B cell (primary cell): ENCODE measurements around the gene RUSF1. TPM values are rescaled to one million over a fixed set of nuclear protein-coding genes. Genes with fewer than 3 reads are reported as not detected.
"Not testable (repeated sequence)": the region's sequence is repeated elsewhere in the genome, so short reads cannot be mapped to it uniquely, and the experiment has no call there.

Experiments
- ATAC-seq: fragments of 200-7000 bp; cut with Tn5 transposase; one replicate; pipeline ENCODE4 v1.10.0; 2021; ENCODE audit warnings: low read depth, mild to moderate bottlenecking, moderate number of reproducible peaks, moderate library complexity
- CTCF ChIA-PET: fragments of 350-600 bp; sonication (Branson Sonifier 250); formaldehyde crosslinking; loops from one replicate; lab custom pipeline; 2021; ENCODE audit warnings: antibody characterized with exemption, inconsistent platforms; lab: Charles Lee
- POLR2A ChIA-PET: fragments of 350-600 bp; sonication (Branson Sonifier 250); formaldehyde crosslinking; loops from one replicate; lab custom pipeline; 2021; ENCODE audit warnings: antibody characterized with exemption; lab: Charles Lee
- DNase-seq: peaks from one replicate; pipeline ENCODE4 v3.0.0; 2013
- H2AFZ ChIP-seq: 2 replicates; pipeline ENCODE4 v1.6.1; 2012; ENCODE audit warnings: mild to moderate bottlenecking, low read depth, low read length; ENCODE audit not compliant: insufficient read depth, poor library complexity, severe bottlenecking
- H3K27ac ChIP-seq, 2 donors: 1 replicate in 1 of 2; 2 replicates in 1 of 2; pipeline ENCODE4 v1.5.1; 2012 to 2013; ENCODE audit warnings: low read length in 2 of 2, mild to moderate bottlenecking in 2 of 2, moderate library complexity in 1 of 2
- H3K27me3 ChIP-seq, 4 experiments: fragments of 200-600 bp in 1 of 4; sonication (generic) in 1 of 4; replicated peaks in 1 of 4; 1 replicate in 2 of 4; 2 replicates in 2 of 4; pipeline versions ENCODE4 v1.6.1 to v1.7.0; 2013 to 2016; ENCODE audit warnings: low read length in 3 of 4, mild to moderate bottlenecking in 2 of 4, mixed read lengths in 1 of 4, moderate library complexity in 1 of 4; ENCODE audit not compliant: insufficient read depth in 4 of 4, control insufficient read depth in 3 of 4; ENCODE audit errors: control extremely low read depth in 1 of 4
- H3K36me3 ChIP-seq, 2 experiments: replicated peaks in 1 of 2; 1 replicate in 1 of 2; 2 replicates in 1 of 2; pipeline versions ENCODE4 v1.6.1 to v1.7.1; 2013; ENCODE audit warnings: low read length in 1 of 2; ENCODE audit not compliant: insufficient read depth in 2 of 2, control insufficient read depth in 1 of 2; ENCODE audit errors: control extremely low read depth in 1 of 2, extremely low read depth in 1 of 2
- H3K4me1 ChIP-seq, 2 donors: fragments of 200-600 bp in 1 of 2; sonication (generic) in 1 of 2; 1 replicate in 1 of 2; 2 replicates in 1 of 2; pipeline versions ENCODE4 v1.5.1 to v1.6.1; 2013 to 2017; ENCODE audit warnings: low read length in 2 of 2; ENCODE audit not compliant: control insufficient read depth in 2 of 2, insufficient read depth in 2 of 2
- H3K4me2 ChIP-seq: replicated peaks from 2 replicates; pipeline ENCODE3; 2012; ENCODE audit warnings: mild to moderate bottlenecking, low read depth, low read length; ENCODE audit not compliant: poor library complexity, severe bottlenecking
- H3K4me3 ChIP-seq, 5 experiments: fragments of 200-600 bp in 1 of 5; sonication (generic) in 1 of 5; 1 replicate in 3 of 5; 2 replicates in 2 of 5; pipeline versions ENCODE4 v1.5.1 to v1.7.0; 2011 to 2016; ENCODE audit warnings: low read length in 4 of 5, mild to moderate bottlenecking in 4 of 5, low read depth in 2 of 5, control low read depth in 1 of 5, moderate library complexity in 1 of 5; ENCODE audit not compliant: insufficient read depth in 1 of 5; ENCODE audit errors: control extremely low read depth in 1 of 5, extremely low read depth in 1 of 5
- H3K79me2 ChIP-seq: fragments of 200-600 bp; sonication (generic); one replicate; pipeline ENCODE4 v1.6.0; 2016; ENCODE audit warnings: low read length; ENCODE audit not compliant: control insufficient read depth, insufficient read depth
- H3K9ac ChIP-seq: fragments of 200-600 bp; sonication (generic); 2 replicates; pipeline ENCODE4 v1.6.1; 2017; ENCODE audit warnings: mild to moderate bottlenecking, low read length, moderate library complexity
- H3K9me3 ChIP-seq, 3 donors: one replicate each; pipeline versions ENCODE4 v1.6.1 to v1.7.1; 2013; ENCODE audit warnings: low read length in 2 of 3; ENCODE audit not compliant: control insufficient read depth in 2 of 3, insufficient read depth in 1 of 3; ENCODE audit errors: control extremely low read depth in 1 of 3
- H4K20me1 ChIP-seq: 2 replicates; pipeline ENCODE4 v1.6.0; 2012; ENCODE audit warnings: mild to moderate bottlenecking, low read length; ENCODE audit not compliant: insufficient read depth, control insufficient read depth, poor library complexity, severe bottlenecking
- H3K27ac Mint-ChIP-seq: one replicate; pipeline ENCODE4 v1.8.0; 2021; ENCODE audit warnings: mixed read lengths
- H3K27me3 Mint-ChIP-seq: one replicate; pipeline ENCODE4 v1.8.0; 2021; ENCODE audit warnings: mixed read lengths
- H3K4me1 Mint-ChIP-seq: one replicate; pipeline ENCODE4 v1.8.0; 2021; ENCODE audit warnings: mixed read lengths
- H3K4me3 Mint-ChIP-seq: one replicate; pipeline ENCODE4 v1.8.0; 2021; ENCODE audit warnings: mixed read lengths
- H3K9me3 Mint-ChIP-seq: one replicate; pipeline ENCODE4 v1.8.0; 2022; ENCODE audit warnings: mixed read lengths; ENCODE audit not compliant: insufficient read depth
- EZH2 ChIP-seq: IDR thresholded peaks from 2 replicates; pipeline ENCODE4 v1.6.1; 2012; ENCODE audit warnings: borderline replicate concordance, low read depth, mild to moderate bottlenecking, moderate library complexity, low read length; ENCODE audit not compliant: insufficient read depth, poor library complexity, severe bottlenecking
- WGBS: methylation state at CpG from one replicate; pipeline ENCODE4 v1.1.5; 2013; ENCODE audit warnings: missing lambda C conversion rate; ENCODE audit not compliant: insufficient coverage; 5-methylcytosine and 5-hydroxymethylcytosine counted together
- intact Hi-C: fragments of 100-400 bp; cut with micrococcal nuclease; formaldehyde crosslinking; loops from one replicate; pipeline ENCODE4 v1.10.0; 2022
- polyA plus RNA-seq: library from polyadenylated mRNA; depleted of rRNA; stranded (reverse); fragments of >200 nt; gene quantifications from 2 replicates; pipeline ENCODE4 v1.2.3, GENCODE V29; 2012
- total RNA-seq, 2 donors: library from RNA; stranded (reverse); fragments of 120-200 nt in 1 of 2; gene quantifications; 1 replicate in 1 of 2; 2 replicates in 1 of 2; pipeline versions ENCODE4 v1.2.3 to v1.2.4, GENCODE V29; 2013 to 2022
- TF ChIP-seq, protein P1 (sequence below): fragments of 200-600 bp; IDR thresholded peaks from one replicate; pipeline ENCODE4 v1.8.0; 2022; ENCODE audit warnings: antibody characterized with exemption, mild to moderate bottlenecking

Gene RUSF1
- total and polyA plus RNA-seq, 2 donors (not counting 1 experiment from before 2014, with no cell fraction given), result 103 to 132 TPM

DNA sequence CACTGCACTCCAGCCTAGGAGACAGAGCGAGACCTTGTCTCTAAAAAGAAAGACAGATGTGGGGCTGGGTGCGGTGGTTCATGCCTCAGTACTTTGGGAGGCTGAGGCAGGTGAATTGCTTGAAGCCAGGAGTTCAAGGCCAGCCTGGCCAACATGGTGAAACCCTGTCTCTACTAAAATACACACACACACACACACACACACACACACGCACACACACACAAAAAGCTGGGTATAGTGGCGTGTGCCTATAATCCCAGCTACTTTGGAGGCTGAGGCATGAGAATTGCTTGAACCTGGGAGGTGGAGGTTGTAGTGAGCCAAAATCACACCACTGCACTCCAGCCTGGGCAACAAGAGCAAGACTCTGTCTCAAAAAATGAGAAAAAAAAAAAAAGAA, 24.1 kb downstream of the RUSF1 start:
- intact Hi-C loops, H3K36me3 ChIP-seq, H3K9me3 ChIP-seq, H3K9me3 Mint-ChIP-seq, H4K20me1 ChIP-seq, H3K4me3 ChIP-seq, H3K4me1 Mint-ChIP-seq, H3K4me3 Mint-ChIP-seq, H3K27ac ChIP-seq, H3K4me2 ChIP-seq, CTCF ChIA-PET, H3K9ac ChIP-seq, POLR2A ChIA-PET, H3K27ac Mint-ChIP-seq, H2AFZ ChIP-seq, ATAC-seq, DNase-seq, H3K79me2 ChIP-seq: not testable (repeated sequence)
- WGBS, result 88% methylated on average over 1 of the region's 4 CpGs
- H3K27me3 Mint-ChIP-seq, result peaks cover 19% of the 10 kb centered on the region
- H3K4me1 ChIP-seq, result peaks cover 10 to 16% of the 10 kb centered on the region in 2 donors
- H3K27me3 ChIP-seq, result peaks cover 0 to 18% (median 4%) of the 10 kb centered on the region in 4 experiments

DNA sequence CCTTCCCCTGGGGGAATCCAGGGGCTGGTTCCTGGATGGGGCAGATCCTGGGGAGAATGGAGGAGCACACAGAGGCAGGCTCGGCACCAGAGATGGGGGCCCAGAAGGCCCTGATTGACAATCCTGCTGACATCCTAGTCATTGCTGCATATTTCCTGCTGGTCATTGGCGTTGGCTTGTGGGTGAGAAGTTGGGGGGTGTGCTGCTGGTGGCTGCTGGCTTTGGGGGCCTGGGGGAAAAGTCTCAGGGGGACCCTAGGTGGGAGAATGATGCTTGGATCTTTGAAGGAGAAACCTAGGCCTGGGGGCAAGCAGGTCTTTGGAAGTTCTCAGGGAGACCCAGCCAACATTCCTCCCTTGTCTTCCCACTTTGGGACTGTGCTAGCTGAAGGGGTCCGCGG, 25.1 kb downstream of the RUSF1 start, which contains the start of gene SLC5A2:
Gene SLC5A2, plus strand, starts transcription at position 43 of the 400 bp plus-strand sequence. Its CDS starts 14 bp downstream, at position 57.
- H3K36me3 ChIP-seq, result no peaks in the 10 kb centered on the region
- WGBS, result 100% methylated on average over 2 of the region's 4 CpGs
- CTCF ChIA-PET, result no interaction called here
- H3K27me3 ChIP-seq, result peaks cover 0 to 18% (median 4%) of the 10 kb centered on the region in 4 experiments
- POLR2A ChIA-PET, result no interaction called here
- no peak within 1 kb of the TSS for H3K4me3 Mint-ChIP-seq
- TF ChIP-seq EZH2, result no peak
- TF ChIP-seq, protein P1, sequence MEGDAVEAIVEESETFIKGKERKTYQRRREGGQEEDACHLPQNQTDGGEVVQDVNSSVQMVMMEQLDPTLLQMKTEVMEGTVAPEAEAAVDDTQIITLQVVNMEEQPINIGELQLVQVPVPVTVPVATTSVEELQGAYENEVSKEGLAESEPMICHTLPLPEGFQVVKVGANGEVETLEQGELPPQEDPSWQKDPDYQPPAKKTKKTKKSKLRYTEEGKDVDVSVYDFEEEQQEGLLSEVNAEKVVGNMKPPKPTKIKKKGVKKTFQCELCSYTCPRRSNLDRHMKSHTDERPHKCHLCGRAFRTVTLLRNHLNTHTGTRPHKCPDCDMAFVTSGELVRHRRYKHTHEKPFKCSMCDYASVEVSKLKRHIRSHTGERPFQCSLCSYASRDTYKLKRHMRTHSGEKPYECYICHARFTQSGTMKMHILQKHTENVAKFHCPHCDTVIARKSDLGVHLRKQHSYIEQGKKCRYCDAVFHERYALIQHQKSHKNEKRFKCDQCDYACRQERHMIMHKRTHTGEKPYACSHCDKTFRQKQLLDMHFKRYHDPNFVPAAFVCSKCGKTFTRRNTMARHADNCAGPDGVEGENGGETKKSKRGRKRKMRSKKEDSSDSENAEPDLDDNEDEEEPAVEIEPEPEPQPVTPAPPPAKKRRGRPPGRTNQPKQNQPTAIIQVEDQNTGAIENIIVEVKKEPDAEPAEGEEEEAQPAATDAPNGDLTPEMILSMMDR, result no peak
- H3K27ac ChIP-seq, result no peak within 1 kb of the TSS
- no peaks in the 10 kb centered on the region for H4K20me1 ChIP-seq
- H3K4me1 ChIP-seq, result peaks cover 6 to 13% of the 10 kb centered on the region in 2 donors
- DNase-seq (no peak), ATAC-seq (no peak)
- intact Hi-C loops, result no loop called here
- H3K27me3 Mint-ChIP-seq, result peaks cover 19% of the 10 kb centered on the region
- peaks cover 0 to 4% (median 0%) of the 10 kb centered on the region in 3 donors for H3K9me3 ChIP-seq
- H3K4me3 ChIP-seq, result no peak within 1 kb of the TSS
- no peak within 1 kb of the TSS for H3K9ac ChIP-seq
- peaks cover 10% of the 10 kb centered on the region for H3K4me1 Mint-ChIP-seq
- H3K79me2 ChIP-seq, result no peaks in the 10 kb centered on the region
- no peaks in the 10 kb centered on the region for H3K9me3 Mint-ChIP-seq
- H3K4me2 ChIP-seq, result no peak within 1 kb of the TSS
- H3K27ac Mint-ChIP-seq, result no peak within 1 kb of the TSS
- no peak within 1 kb of the TSS for H2AFZ ChIP-seq
